Measurements from ENCODE around the gene FBLL1. TPM values are rescaled to one million over a fixed set of nuclear protein-coding genes. Genes with fewer than 3 reads are reported as not detected.

FBLL1 gene
- total and polyA plus RNA-seq, 10 of the 15 experiments (the other 5 are each of a cell fraction or from before 2014, with no cell fraction given), result 0.04 to 0.23 (median 0.15) TPM; not detected in 7

GRCh38 chr5:168563959-168564358 is 34.9 kb downstream of the FBLL1 start (continued):
- TF ChIP-seq MLLT1 (IDR thresholded peaks at IDR 0.05) (no peak), BRCA1 (IDR thresholded peaks at IDR 0.05; ENCODE audit: low read depth, low read length) (no peak), EED (IDR thresholded peaks at IDR 0.05; ENCODE audit: low read depth) (no peak), E4F1 (IDR thresholded peaks at IDR 0.05; ENCODE audit: borderline replicate concordance, partially characterized antibody) (no peak), SUZ12 (IDR thresholded peaks at IDR 0.05; ENCODE audit: unreplicated experiment) (no peak), ZSCAN29 (IDR thresholded peaks at IDR 0.05) (no peak), HSF1 (IDR thresholded peaks at IDR 0.05; ENCODE audit: low read depth, low read length) (no peak), RB1 (IDR thresholded peaks at IDR 0.05; ENCODE audit: borderline replicate concordance) (no peak)
